Progenitor cell of endocrine pancreas (in vitro differentiated cells): ENCODE results near the gene FMO4. TPM values are rescaled to one million over a fixed set of nuclear protein-coding genes. Genes with fewer than 3 reads are reported as not detected.

Experiments
- DNase-seq: peaks from one replicate; pipeline ENCODE4 v3.0.0; 2021; ENCODE audit warnings: low spot score; ENCODE audit not compliant: unreplicated experiment
- H3K27ac Mint-ChIP-seq: 2 replicates; pipeline ENCODE4 v1.8.0; 2021; ENCODE audit warnings: mild to moderate bottlenecking, moderate library complexity, mixed read lengths
- H3K27me3 Mint-ChIP-seq: 2 replicates; pipeline ENCODE4 v1.8.0; 2021; ENCODE audit warnings: mixed read lengths
- H3K36me3 Mint-ChIP-seq: 2 replicates; pipeline ENCODE4 v1.8.0; 2022; ENCODE audit warnings: mixed read lengths; ENCODE audit not compliant: insufficient read depth
- H3K4me1 Mint-ChIP-seq: 2 replicates; pipeline ENCODE4 v1.8.0; 2021; ENCODE audit warnings: low read depth, mixed read lengths
- H3K4me3 Mint-ChIP-seq: 2 replicates; pipeline ENCODE4 v1.8.0; 2021; ENCODE audit warnings: low read depth, mild to moderate bottlenecking, moderate library complexity, mixed read lengths
- H3K9me3 Mint-ChIP-seq: 2 replicates; pipeline ENCODE4 v1.8.0; 2021; ENCODE audit warnings: low read depth, mixed read lengths
- CTCF ChIP-seq: fragments of 200-600 bp; sonication (generic); IDR thresholded peaks from one replicate; pipeline ENCODE4 v1.5.0; 2021; ENCODE audit warnings: antibody characterized with exemption, mild to moderate bottlenecking; ENCODE audit not compliant: unreplicated experiment
- total RNA-seq: library from RNA; stranded (reverse); gene quantifications from 2 replicates; pipeline ENCODE4 v1.2.1, GENCODE V29; 2021

Gene FMO4
- total RNA-seq, 1 donor from 2014 or later = 4.5 TPM

- Mint-ChIP-seq H3K4me1 (peaks cover 9% of the 10 kb centered on the region), H3K27ac (peak overlapping the region; percentile 29)
Measured at GRCh38 chr1:171299342-171299741, 14.6 kb upstream of the FMO4 start.

GRCh38 chr1:171300401-171300800, 13.6 kb upstream of the FMO4 start:
- Mint-ChIP-seq H3K27me3 (no peaks in the 10 kb centered on the region), H3K9me3 (peaks cover 27% of the 10 kb centered on the region), H3K36me3 (peaks cover 3% of the 10 kb centered on the region), H3K4me1 (peaks cover 9% of the 10 kb centered on the region), H3K27ac (no peak overlapping the region), H3K4me3 (no peak overlapping the region)
- TF ChIP-seq CTCF = no peak
- no peak for DNase-seq

More at GRCh38 chr1:171299342-171299741, 14.6 kb upstream of the FMO4 start:
- no peaks in the 10 kb centered on the region for H3K27me3 Mint-ChIP-seq
- DNase-seq = no peak
- H3K36me3 Mint-ChIP-seq = peaks cover 3% of the 10 kb centered on the region
- no peak overlapping the region for H3K4me3 Mint-ChIP-seq
- peaks cover 27% of the 10 kb centered on the region for H3K9me3 Mint-ChIP-seq
- no peak for TF ChIP-seq CTCF

- Mint-ChIP-seq H3K4me3 (no peak overlapping the region), H3K27ac (no peak overlapping the region), H3K27me3 (no peaks in the 10 kb centered on the region)
Measured at GRCh38 chr1:171310661-171311087, 3.3 kb upstream of the FMO4 start.

GRCh38 chr1:171311771-171312558, 2.0 kb upstream of the FMO4 start:
- Mint-ChIP-seq H3K36me3 (no peaks in the 10 kb centered on the region), H3K27ac (no peak overlapping the region), H3K4me3 (no peak overlapping the region), H3K27me3 (no peaks in the 10 kb centered on the region), H3K4me1 (peaks cover 9% of the 10 kb centered on the region), H3K9me3 (no peaks in the 10 kb centered on the region)
- no peak for DNase-seq
- no peak for TF ChIP-seq CTCF

More at GRCh38 chr1:171310661-171311087, 3.3 kb upstream of the FMO4 start:
- no peak for TF ChIP-seq CTCF
- DNase-seq = no peak
- no peaks in the 10 kb centered on the region for H3K36me3 Mint-ChIP-seq
- H3K4me1 Mint-ChIP-seq = peaks cover 9% of the 10 kb centered on the region
- H3K9me3 Mint-ChIP-seq = no peaks in the 10 kb centered on the region

GRCh38 chr1:171313319-171313834, 606 bp upstream of the FMO4 start:
- H3K4me3 Mint-ChIP-seq = no peak overlapping the region

More at GRCh38 chr1:171313319-171313834, 606 bp upstream of the FMO4 start:
- peak overlapping the region; percentile 11 for H3K27ac Mint-ChIP-seq
- no peak for DNase-seq
- H3K4me1 Mint-ChIP-seq = peaks cover 9% of the 10 kb centered on the region
- H3K27me3 Mint-ChIP-seq = no peaks in the 10 kb centered on the region
- H3K9me3 Mint-ChIP-seq = no peaks in the 10 kb centered on the region
- TF ChIP-seq CTCF = no peak
- H3K36me3 Mint-ChIP-seq = peaks cover 3% of the 10 kb centered on the region
